HG03060 (cell line): Measurements from ENCODE around the gene SIPA1L2.

Experiments
- ATAC-seq: cut with Tn5 transposase; IDR thresholded peaks from one replicate; pipeline ENCODE4 v1.9.1; 2021; ENCODE audit warnings: low read depth, moderate number of reproducible peaks; ENCODE audit not compliant: unreplicated experiment

SIPA1L2 gene, protein sequence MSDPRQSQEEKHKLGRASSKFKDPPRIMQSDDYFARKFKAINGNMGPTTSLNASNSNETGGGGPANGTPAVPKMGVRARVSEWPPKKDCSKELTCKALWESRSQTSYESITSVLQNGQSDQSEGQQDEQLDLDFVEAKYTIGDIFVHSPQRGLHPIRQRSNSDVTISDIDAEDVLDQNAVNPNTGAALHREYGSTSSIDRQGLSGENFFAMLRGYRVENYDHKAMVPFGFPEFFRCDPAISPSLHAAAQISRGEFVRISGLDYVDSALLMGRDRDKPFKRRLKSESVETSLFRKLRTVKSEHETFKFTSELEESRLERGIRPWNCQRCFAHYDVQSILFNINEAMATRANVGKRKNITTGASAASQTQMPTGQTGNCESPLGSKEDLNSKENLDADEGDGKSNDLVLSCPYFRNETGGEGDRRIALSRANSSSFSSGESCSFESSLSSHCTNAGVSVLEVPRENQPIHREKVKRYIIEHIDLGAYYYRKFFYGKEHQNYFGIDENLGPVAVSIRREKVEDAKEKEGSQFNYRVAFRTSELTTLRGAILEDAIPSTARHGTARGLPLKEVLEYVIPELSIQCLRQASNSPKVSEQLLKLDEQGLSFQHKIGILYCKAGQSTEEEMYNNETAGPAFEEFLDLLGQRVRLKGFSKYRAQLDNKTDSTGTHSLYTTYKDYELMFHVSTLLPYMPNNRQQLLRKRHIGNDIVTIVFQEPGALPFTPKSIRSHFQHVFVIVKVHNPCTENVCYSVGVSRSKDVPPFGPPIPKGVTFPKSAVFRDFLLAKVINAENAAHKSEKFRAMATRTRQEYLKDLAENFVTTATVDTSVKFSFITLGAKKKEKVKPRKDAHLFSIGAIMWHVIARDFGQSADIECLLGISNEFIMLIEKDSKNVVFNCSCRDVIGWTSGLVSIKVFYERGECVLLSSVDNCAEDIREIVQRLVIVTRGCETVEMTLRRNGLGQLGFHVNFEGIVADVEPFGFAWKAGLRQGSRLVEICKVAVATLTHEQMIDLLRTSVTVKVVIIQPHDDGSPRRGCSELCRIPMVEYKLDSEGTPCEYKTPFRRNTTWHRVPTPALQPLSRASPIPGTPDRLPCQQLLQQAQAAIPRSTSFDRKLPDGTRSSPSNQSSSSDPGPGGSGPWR (N-terminal part only)

DNA sequence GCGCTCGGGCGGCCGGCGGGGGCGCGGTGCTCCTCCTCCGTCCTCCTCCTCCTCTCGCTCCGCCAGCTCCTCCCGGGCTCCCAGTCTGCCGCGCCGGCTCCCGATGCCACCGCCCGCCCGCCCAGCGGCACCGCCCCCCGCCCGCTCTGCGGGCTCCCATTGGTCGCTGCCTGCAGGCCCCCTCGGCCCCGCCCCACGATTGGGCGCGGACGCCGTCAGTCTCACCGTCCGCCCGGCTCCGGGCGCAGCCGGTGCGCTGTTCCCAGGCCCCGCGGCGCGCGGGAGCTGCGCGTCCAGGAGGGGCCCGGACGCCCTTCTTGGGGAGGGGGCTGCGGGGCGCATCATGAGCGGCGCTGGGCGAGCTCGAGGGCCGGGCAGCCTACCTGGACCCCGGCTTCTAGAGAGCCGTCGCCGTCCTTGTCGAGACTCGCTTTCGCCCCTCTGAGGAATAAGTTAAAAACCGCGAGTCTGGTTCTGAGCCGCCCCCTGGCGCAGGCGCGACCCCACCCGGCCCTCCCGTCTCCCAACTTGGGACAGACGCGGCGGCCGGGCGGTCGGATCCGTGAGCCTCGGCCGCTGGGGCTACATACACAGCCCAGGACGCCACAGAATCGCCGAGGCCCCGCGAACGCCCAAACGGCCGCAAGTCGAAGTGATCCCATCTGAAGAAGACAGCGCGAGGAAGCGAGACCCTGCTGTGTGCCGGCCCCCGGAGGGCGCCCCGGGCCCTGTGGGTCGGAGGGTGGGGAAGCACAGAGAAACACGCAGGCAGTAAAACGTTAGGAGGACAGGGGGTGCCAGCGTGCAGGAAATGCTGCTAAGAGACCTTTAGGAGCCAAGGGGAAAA is at the start of gene SIPA1L2:
SIPA1L2 (minus strand) TSS at position 87 of the 847 bp plus-strand sequence. CDS start 114,794 bp downstream, outside the sequence.
- peak; percentile 66 for ATAC-seq

GRCh38 chr1:232678185-232678886 is 48.4 kb upstream of the SIPA1L2 start:
- ATAC-seq = no peak

GRCh38 chr1:232676307-232676706 is 46.4 kb upstream of the SIPA1L2 start:
- ATAC-seq = no peak

DNA sequence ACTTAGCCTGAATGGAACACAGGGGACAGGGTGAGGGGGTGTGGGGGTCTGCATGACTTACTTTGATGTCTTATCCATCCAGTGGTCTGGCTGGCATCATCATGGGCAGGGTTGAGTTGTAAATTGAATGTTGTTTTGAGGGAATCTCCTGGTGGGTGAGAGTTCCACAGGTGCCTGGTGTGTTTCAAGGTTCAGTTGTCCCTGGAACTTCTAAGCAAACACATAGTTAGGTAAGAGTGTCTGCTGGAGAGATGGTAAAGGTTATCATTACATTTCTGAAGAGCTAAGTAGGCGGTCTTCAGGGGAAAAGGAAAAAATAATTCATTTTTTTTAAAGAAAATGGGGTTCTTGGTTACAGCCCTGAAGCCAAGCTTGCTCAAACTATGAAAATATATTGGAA is 46.0 kb upstream of the SIPA1L2 start:
- ATAC-seq = no peak

DNA sequence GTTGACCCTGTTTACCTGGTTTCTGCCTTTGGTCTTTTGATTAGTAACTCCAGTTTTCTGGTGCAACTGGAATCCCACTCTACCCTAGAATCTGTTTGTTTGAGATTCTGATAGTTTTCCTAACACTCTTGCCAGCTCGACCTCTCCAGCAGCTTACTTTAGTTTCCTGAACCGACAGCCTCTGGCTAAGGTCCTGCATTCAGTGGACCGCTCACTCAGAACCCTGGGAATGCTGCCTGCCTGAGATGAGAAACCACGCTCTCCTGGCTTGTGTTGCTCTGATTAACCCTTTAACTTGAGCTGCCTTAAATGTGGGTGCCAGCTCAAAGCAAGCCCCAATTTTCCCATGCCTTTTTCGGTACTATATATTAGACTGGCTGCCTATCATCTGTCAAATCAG is 45.3 kb upstream of the SIPA1L2 start:
- ATAC-seq = no peak

DNA sequence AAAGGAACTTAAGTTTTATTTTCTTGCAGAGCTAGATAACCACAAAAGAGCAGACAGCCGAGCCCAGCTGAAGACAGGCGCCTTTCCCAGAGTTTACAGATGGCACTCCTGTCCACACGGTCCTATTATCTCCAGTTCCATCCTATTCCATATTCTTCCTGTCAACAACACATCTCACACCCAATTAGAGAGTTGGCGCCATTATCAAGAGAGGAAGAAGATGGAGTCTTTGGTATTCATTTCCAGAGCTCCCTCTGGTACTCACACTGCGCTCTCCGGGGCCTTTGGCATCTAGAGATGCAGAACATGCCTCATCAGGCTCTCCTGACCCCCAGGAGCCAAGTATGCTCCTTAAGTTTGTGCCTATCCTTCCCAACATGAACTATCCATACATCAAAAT is 43.3 kb upstream of the SIPA1L2 start:
- ATAC-seq = no peak

DNA sequence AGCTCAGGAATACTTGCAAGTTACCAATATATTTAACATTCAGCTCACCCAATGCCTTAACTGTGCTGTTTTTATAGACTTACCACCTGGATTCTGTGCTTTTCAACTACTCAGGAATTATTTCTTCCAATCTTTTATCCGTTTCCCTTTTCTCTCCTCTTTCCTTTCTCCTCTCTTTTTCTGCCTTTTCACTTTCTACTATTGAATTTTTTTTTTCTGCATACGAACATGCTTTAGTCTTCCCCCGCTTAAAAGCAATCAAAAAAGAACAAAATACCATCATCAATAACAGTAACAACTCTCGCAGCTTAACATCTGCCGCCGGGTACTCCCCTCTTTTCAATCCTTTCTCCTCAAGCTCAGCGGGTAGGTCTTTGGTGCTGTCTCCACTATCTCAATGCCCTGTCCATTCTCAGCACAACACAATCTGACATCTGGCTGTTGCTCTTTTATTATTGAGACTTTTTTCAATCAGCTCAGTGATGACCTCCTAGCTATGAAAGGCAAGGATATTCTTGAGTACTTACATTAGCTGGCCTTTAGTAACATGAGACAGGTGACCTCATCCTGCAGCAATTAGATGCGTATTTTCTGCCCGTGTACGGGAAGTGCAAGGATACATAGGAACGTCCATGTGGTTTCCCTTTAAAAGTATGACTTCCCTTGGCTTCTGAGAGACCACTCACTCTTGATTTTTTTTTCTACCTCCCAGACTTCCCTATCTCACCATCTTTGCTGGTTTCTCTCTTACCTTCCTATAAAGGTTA is 40.2 kb upstream of the SIPA1L2 start:
- ATAC-seq = no peak

DNA sequence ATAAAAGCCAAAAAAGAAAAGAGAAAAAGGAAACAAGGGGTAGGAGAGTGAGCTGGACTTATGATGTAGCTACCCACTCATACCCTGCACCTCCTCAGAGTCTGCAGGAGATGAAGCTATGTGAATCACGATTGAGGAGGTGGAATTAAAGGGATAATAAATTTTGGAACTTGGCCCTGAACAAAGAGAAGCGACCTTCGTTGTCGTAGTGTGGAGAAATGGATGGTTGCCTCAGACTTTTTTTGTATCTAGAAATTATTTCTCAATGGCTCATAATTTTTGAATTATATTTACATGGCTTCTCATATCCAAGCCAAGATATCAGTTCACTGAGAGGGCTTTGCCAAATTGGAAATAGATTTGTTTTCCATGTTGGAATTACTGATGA is 37.8 kb upstream of the SIPA1L2 start:
- no peak for ATAC-seq

GRCh38 chr1:232667094-232667777 is 37.3 kb upstream of the SIPA1L2 start:
- no peak for ATAC-seq

DNA sequence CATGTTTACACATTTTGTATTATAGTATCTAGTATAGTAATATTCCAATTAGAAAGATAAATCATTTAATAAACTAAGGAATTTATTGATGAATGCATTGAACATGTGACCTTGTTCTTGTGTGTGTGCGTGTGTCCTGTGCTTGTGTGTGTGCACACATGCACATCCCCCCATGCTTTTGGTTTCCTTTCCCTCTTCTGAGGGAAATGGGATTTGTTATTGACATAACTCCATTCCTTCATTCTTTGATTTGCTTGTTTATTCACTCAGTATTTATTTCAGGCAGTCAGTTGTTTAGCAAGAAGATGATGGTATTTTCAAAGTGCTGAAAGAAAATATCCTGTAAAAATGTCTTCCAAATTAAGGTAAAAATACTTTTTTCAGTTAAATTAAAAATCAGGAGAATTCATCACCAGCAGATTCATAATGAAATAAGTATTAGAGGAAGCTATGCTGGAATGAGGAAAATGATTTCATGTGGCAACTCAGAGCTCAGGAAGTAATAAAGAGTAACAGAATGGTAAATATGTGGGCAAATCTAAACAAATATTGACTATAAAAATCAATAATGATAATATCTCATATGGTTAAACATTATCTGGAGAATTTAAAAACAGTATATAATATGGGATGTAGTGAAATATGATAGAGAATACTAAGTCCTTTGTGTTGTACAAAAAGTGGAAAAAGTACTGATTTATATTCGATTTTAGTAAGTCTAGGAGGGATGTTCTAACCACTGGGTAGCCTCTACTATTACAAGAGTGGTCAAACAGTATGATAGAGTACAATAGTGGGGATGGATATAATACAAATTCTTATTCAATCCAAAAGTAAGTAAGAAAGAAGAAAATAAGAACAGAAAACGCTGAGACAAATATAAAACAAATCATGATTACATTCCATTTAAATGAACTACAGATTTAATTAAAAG is 35.2 kb upstream of the SIPA1L2 start:
- ATAC-seq = no peak

DNA sequence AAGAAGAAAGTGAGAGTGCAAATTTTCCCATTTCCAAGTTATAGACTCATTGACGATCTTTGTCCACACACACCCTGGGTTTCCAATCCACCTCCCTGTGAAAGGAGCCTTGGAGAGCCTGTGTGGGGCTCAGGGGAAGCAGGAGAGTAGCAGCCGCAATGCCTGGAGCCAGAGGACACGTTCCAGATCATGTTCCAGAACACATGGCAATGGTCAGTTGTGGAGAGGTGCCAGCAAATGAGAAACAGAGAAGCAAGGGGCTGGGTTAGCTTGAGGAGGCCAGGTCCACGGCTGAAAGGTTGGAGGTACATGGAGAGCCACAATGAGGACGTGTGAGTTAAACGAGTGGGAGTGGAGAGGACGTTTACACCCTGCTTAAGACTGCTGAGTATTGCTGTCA is 33.0 kb upstream of the SIPA1L2 start:
- ATAC-seq = no peak

- no peak for ATAC-seq
Measured at GRCh38 chr1:232658386-232658785, 28.5 kb upstream of the SIPA1L2 start.

- no peak for ATAC-seq
Measured at GRCh38 chr1:232657426-232658005, 27.6 kb upstream of the SIPA1L2 start.

DNA sequence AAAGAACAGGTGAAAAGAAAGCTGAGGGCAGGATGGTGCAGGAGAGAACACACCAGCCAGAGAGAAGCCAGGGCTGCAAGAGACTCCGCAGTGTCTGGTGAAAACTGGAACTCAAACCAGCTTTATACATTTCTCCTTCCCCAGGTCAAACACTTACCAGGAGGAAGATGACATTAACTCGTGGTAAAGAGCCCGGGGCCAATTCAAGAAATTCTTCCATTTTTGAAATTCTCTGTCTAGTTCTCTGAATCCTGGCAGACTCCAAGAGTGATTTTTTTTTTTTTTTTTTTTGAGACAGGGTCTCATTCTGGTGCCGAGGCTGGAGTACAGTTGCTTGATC is 25.8 kb upstream of the SIPA1L2 start:
- ATAC-seq = no peak

- peak; percentile 59 for ATAC-seq
Measured at GRCh38 chr1:232655028-232655745, 25.3 kb upstream of the SIPA1L2 start.

- ATAC-seq = no peak
Measured at GRCh38 chr1:232653789-232654188, 23.9 kb upstream of the SIPA1L2 start.
